ENCODE results near the gene ZNF618.

The ZNF618 gene

DNA sequence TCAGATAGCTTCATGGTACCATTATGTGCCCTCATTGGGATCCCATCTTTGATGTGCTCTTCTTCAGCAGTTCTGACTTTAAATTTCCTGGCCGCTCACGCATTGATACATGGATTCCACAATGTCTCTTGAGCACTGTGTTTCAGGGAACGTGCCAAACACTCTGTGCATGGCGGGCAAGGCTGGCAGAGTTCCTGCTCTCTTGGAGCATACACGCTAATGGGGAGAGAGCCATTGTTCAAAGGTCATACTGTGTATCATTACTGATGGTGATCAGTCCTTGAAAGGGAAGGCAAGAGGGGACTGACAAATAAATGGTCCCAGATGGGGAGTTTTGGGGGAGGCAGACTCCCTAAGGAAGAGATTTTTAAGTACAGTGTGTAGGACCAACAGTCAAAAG lies 149.7 kb downstream of the ZNF618 start:
- no peaks in the 10 kb centered on the region for H3K4me1 ChIP-seq (ENCODE audit: control insufficient read depth, insufficient read depth, low read length)
- H3K9me3 ChIP-seq (ENCODE audit: control insufficient read depth, insufficient read depth, low read length), result no peaks in the 10 kb centered on the region
- no peaks in the 10 kb centered on the region for H3K27me3 ChIP-seq (ENCODE audit: control insufficient read depth, insufficient read depth, low read length)
- no peak overlapping the region for H3K9ac ChIP-seq (ENCODE audit: low read depth, low read length)
- H3K4me3 ChIP-seq (ENCODE audit: low read depth, low read length), result no peak overlapping the region
- H3K36me3 ChIP-seq (ENCODE audit: control insufficient read depth, insufficient read depth, low read length), result peaks cover 15% of the 10 kb centered on the region

- Histone ChIP-seq H3K4me1 (ENCODE audit: control insufficient read depth, insufficient read depth, low read length) (no peaks in the 10 kb centered on the region), H3K4me3 (ENCODE audit: low read depth, low read length) (no peak overlapping the region), H3K9ac (ENCODE audit: low read depth, low read length) (no peak overlapping the region), H3K27me3 (ENCODE audit: control insufficient read depth, insufficient read depth, low read length) (no peaks in the 10 kb centered on the region), H3K9me3 (ENCODE audit: control insufficient read depth, insufficient read depth, low read length) (no peaks in the 10 kb centered on the region), H3K36me3 (ENCODE audit: control insufficient read depth, insufficient read depth, low read length) (peaks cover 15% of the 10 kb centered on the region)
Observed at GRCh38 chr9:114026335-114026734, 150.2 kb downstream of the ZNF618 start.

DNA sequence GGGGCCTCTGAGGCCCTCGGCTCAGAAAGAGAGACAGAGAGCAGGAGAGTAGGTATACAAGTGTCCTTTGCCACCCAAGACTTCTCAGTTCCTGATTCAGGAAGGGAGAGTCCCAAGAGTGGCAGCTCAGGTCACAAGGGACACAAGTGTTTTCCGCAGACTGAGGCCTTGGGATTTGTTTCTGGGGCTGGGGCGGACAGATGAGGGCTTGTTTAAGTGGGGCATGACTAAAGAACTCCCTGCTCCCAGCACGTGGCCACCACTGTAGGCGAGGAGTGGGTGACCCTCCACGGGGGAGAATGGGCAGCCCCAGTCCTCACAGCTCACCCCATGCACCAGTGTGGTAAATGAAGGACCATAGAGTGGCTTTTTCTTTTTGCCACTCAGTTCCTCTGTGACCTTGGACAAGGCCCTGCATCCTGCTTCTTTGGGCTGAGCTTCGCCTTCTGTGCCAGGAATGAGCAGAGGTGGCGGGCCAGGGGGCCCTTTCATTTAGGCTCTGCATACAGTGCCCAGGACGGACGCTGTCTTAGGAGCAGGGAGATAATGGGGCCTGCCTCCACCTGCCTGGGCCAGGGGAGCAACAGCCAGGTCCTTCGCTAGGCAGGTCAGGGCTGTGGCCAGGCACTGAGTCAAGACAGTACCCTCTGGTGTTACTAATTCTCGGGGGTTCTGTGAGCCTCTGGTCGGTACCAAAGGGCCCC lies 151.2 kb downstream of the ZNF618 start:
- Histone ChIP-seq H3K4me3 (ENCODE audit: low read depth, low read length) (no peak overlapping the region), H3K9ac (ENCODE audit: low read depth, low read length) (no peak overlapping the region), H3K4me1 (ENCODE audit: control insufficient read depth, insufficient read depth, low read length) (no peaks in the 10 kb centered on the region), H3K27me3 (ENCODE audit: control insufficient read depth, insufficient read depth, low read length) (no peaks in the 10 kb centered on the region), H3K36me3 (ENCODE audit: control insufficient read depth, insufficient read depth, low read length) (peaks cover 17% of the 10 kb centered on the region), H3K9me3 (ENCODE audit: control insufficient read depth, insufficient read depth, low read length) (no peaks in the 10 kb centered on the region)

DNA sequence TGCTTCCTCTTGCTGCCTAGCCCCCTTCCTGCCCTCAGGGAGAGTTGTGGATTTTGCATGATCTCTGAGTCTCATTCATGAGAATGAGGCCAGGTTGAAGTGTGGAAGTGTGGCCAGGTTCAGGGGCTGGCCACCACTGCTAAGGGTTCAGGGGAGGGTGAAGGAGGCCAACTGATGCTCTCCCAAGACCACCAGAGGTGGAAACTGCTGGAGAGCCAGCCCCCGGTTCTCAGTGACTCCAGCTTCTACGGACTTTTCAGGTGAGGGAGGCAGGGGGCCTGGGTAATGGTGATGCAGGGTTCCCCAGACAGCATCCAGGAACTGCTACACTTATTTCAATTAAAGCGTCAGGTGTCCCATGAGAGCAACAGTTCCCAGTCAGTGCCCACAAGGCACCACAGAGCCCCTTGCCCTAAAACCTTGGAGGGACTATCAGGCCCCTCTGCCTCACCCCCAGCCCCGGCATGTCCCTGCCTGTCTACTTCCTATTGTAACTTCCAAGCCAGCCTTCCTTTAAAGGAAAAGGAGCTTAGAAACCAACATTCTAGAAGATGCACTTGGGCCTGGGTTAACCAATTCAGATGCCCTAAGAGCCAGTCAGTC lies 151.9 kb downstream of the ZNF618 start:
- Histone ChIP-seq H3K4me3 (ENCODE audit: low read depth, low read length) (no peak overlapping the region), H3K27me3 (ENCODE audit: control insufficient read depth, insufficient read depth, low read length) (no peaks in the 10 kb centered on the region)

GRCh38 chr9:114028646-114029045 lies 152.5 kb downstream of the ZNF618 start:
- Histone ChIP-seq H3K4me1 (ENCODE audit: control insufficient read depth, insufficient read depth, low read length) (no peaks in the 10 kb centered on the region), H3K36me3 (ENCODE audit: control insufficient read depth, insufficient read depth, low read length) (peaks cover 20% of the 10 kb centered on the region), H3K9me3 (ENCODE audit: control insufficient read depth, insufficient read depth, low read length) (no peaks in the 10 kb centered on the region), H3K9ac (ENCODE audit: low read depth, low read length) (no peak overlapping the region), H3K27me3 (ENCODE audit: control insufficient read depth, insufficient read depth, low read length) (no peaks in the 10 kb centered on the region), H3K4me3 (ENCODE audit: low read depth, low read length) (no peak overlapping the region)

More for the DNA sequence above, 151.9 kb downstream of the ZNF618 start:
- H3K9me3 ChIP-seq (ENCODE audit: control insufficient read depth, insufficient read depth, low read length), result no peaks in the 10 kb centered on the region
- H3K4me1 ChIP-seq (ENCODE audit: control insufficient read depth, insufficient read depth, low read length), result no peaks in the 10 kb centered on the region
- H3K9ac ChIP-seq (ENCODE audit: low read depth, low read length), result no peak overlapping the region
- peaks cover 20% of the 10 kb centered on the region for H3K36me3 ChIP-seq (ENCODE audit: control insufficient read depth, insufficient read depth, low read length)

GRCh38 chr9:114029311-114030170 lies 153.4 kb downstream of the ZNF618 start:
- Histone ChIP-seq H3K4me3 (ENCODE audit: low read depth, low read length) (no peak overlapping the region), H3K36me3 (ENCODE audit: control insufficient read depth, insufficient read depth, low read length) (peaks cover 20% of the 10 kb centered on the region), H3K4me1 (ENCODE audit: control insufficient read depth, insufficient read depth, low read length) (no peaks in the 10 kb centered on the region), H3K9me3 (ENCODE audit: control insufficient read depth, insufficient read depth, low read length) (no peaks in the 10 kb centered on the region), H3K9ac (ENCODE audit: low read depth, low read length) (no peak overlapping the region), H3K27me3 (ENCODE audit: control insufficient read depth, insufficient read depth, low read length) (no peaks in the 10 kb centered on the region)

GRCh38 chr9:114030364-114030763 lies 154.3 kb downstream of the ZNF618 start:
- no peaks in the 10 kb centered on the region for H3K27me3 ChIP-seq (ENCODE audit: control insufficient read depth, insufficient read depth, low read length)
- no peaks in the 10 kb centered on the region for H3K9me3 ChIP-seq (ENCODE audit: control insufficient read depth, insufficient read depth, low read length)
- peaks cover 20% of the 10 kb centered on the region for H3K36me3 ChIP-seq (ENCODE audit: control insufficient read depth, insufficient read depth, low read length)
- no peaks in the 10 kb centered on the region for H3K4me1 ChIP-seq (ENCODE audit: control insufficient read depth, insufficient read depth, low read length)
- H3K9ac ChIP-seq (ENCODE audit: low read depth, low read length), result no peak overlapping the region
- H3K4me3 ChIP-seq (ENCODE audit: low read depth, low read length), result no peak overlapping the region

DNA sequence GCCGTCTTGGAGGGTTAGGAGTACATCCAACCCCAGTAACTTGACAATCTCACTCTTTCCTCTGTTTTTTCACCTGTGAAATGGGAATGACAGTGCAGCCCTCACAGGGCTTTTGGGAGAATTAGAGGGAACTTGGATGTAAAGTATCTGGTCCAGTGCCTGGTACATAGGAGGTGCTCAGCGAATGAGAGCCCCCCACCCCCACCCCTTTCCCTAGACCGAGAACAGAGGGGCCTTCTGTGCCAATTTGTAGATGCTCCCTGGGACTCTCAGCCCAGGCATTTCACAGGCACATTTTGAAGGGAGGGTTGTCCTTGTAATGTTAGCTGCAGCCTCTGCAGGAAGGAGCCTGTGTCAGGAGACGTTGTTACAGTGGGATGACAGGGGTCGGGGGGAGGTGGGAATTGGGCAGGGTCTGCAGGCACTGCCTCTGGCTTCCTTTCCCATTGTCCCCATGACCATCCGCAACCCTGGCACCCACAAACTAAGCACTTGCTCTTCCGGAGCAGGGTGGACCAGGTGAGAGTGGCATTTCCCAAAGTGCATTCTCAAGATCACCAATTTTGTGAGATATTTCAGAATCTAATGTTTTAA lies 155.0 kb downstream of the ZNF618 start:
- no peaks in the 10 kb centered on the region for H3K4me1 ChIP-seq (ENCODE audit: control insufficient read depth, insufficient read depth, low read length)
- no peak overlapping the region for H3K4me3 ChIP-seq (ENCODE audit: low read depth, low read length)
- peaks cover 22% of the 10 kb centered on the region for H3K36me3 ChIP-seq (ENCODE audit: control insufficient read depth, insufficient read depth, low read length)
- H3K9ac ChIP-seq (ENCODE audit: low read depth, low read length), result no peak overlapping the region
- no peaks in the 10 kb centered on the region for H3K9me3 ChIP-seq (ENCODE audit: control insufficient read depth, insufficient read depth, low read length)
- no peaks in the 10 kb centered on the region for H3K27me3 ChIP-seq (ENCODE audit: control insufficient read depth, insufficient read depth, low read length)

DNA sequence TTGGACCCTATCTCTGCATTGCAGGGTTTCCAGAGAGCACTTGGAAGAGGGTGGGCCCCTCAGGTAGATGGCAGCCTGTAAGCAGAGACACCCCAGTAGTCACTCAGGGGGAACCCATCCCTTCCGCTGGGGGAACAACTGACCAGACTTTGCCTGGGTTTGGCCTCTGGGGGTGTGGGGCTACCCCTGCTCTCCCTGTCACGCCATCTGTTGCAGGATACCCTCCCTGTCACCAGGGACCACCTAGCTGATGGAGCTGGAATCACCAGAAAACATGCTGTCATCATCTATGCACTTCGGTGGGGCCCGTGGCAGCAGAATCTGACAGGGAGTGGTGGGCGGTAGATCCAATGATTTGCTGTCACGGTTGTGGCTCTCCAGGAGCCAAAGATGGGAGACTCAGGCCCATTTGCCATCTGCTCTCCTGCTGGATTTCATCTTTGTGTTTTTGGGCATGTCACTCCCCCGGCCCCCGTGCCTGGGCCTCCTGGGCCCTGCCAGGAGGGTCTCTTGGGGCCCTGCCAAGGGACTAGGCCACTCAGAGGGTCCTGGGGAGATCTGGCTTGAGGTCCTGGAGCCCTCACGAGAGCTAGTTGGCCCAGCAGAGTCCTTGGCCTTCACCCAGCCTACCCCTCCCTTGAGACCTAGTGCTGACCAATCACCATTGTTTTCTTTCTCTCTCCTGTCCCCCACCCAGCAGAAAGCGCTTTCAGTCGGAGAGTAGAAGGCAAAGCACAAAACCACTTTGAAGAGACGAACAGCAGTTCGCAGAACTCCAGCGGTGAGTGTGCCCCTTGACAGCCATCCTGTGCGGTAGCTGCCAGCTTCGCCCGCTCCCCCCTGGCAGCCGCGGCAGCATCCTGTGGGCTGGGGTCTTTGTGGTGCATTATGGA lies 156.1 kb downstream of the ZNF618 start:
- Histone ChIP-seq H3K27me3 (ENCODE audit: control insufficient read depth, insufficient read depth, low read length) (no peaks in the 10 kb centered on the region), H3K4me3 (ENCODE audit: low read depth, low read length) (no peak overlapping the region), H3K9ac (ENCODE audit: low read depth, low read length) (no peak overlapping the region), H3K9me3 (ENCODE audit: control insufficient read depth, insufficient read depth, low read length) (no peaks in the 10 kb centered on the region), H3K4me1 (ENCODE audit: control insufficient read depth, insufficient read depth, low read length) (no peaks in the 10 kb centered on the region), H3K36me3 (ENCODE audit: control insufficient read depth, insufficient read depth, low read length) (peaks cover 25% of the 10 kb centered on the region)

DNA sequence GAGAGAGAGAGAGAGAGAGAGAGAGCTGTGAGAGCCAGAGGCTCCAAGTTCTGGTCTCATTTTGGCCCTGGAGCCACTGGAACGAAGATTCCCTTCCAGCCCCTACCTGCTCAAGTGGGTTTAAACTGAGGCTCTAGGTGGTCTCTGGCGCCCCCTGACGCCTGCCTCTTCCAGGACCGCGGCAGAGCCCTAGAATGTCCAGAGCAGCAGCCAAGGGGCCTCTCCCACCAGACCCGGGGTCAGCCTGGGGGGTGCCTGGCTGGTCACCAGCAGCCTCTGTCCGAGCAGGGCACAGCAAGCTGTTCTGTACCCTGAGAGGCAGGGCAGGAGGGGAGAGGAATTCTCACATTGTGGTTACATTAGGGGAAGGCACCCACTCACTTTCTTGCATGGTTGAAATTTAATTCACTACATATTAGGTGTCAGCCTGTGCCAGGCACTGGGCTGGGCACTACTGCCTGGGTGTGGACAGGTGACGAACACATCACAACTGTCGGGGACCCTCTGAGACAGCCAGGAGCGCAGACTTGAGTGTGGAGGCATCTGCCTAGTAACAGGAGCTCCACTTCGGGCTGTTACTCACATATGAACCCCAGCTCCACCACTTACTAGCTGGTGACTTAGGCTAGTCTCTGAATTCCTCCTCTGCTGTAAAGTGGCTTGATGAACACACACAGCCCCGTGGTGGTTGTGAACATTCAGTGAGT lies 157.4 kb downstream of the ZNF618 start:
- Histone ChIP-seq H3K9ac (ENCODE audit: low read depth, low read length) (no peak overlapping the region), H3K9me3 (ENCODE audit: control insufficient read depth, insufficient read depth, low read length) (no peaks in the 10 kb centered on the region), H3K36me3 (ENCODE audit: control insufficient read depth, insufficient read depth, low read length) (peaks cover 17% of the 10 kb centered on the region), H3K4me1 (ENCODE audit: control insufficient read depth, insufficient read depth, low read length) (peaks cover 7% of the 10 kb centered on the region), H3K27me3 (ENCODE audit: control insufficient read depth, insufficient read depth, low read length) (no peaks in the 10 kb centered on the region), H3K4me3 (ENCODE audit: low read depth, low read length) (no peak overlapping the region)
